ENCODE results near the gene HIP1R.

Gene HIP1R

GRCh38 chr12:122850695-122851350 lies 15.6 kb downstream of the HIP1R start:
- H3K4me3 ChIP-seq (ENCODE audit: control insufficient read depth, low read depth, low read length), result no peak overlapping the region
- no peak for DNase-seq (ENCODE audit: low read depth)
- no peak for TF ChIP-seq CTCF (IDR thresholded peaks at IDR 0.05; ENCODE audit: control insufficient read depth, insufficient read depth, low read depth, low read length, missing control alignments)

GRCh38 chr12:122851820-122852219 lies 16.6 kb downstream of the HIP1R start:
- H3K4me3 ChIP-seq (ENCODE audit: control insufficient read depth, low read depth, low read length), result no peak overlapping the region
- peak; percentile 35 for DNase-seq (ENCODE audit: low read depth)
- TF ChIP-seq CTCF (IDR thresholded peaks at IDR 0.05; ENCODE audit: control insufficient read depth, insufficient read depth, low read depth, low read length, missing control alignments), result no peak

- TF ChIP-seq CTCF (IDR thresholded peaks at IDR 0.05; ENCODE audit: control insufficient read depth, insufficient read depth, low read depth, low read length, missing control alignments), result no peak
- H3K4me3 ChIP-seq (ENCODE audit: control insufficient read depth, low read depth, low read length), result no peak overlapping the region
- no peak for DNase-seq (ENCODE audit: low read depth)
Measured at GRCh38 chr12:122852336-122853275, 17.3 kb downstream of the HIP1R start.

GRCh38 chr12:122853582-122854245 lies 18.5 kb downstream of the HIP1R start:
- DNase-seq (ENCODE audit: low read depth), result no peak
- no peak for TF ChIP-seq CTCF (IDR thresholded peaks at IDR 0.05; ENCODE audit: control insufficient read depth, insufficient read depth, low read depth, low read length, missing control alignments)
- no peak overlapping the region for H3K4me3 ChIP-seq (ENCODE audit: control insufficient read depth, low read depth, low read length)

- no peak for TF ChIP-seq CTCF (IDR thresholded peaks at IDR 0.05; ENCODE audit: control insufficient read depth, insufficient read depth, low read depth, low read length, missing control alignments)
- no peak overlapping the region for H3K4me3 ChIP-seq (ENCODE audit: control insufficient read depth, low read depth, low read length)
- DNase-seq (ENCODE audit: low read depth), result no peak
Measured at GRCh38 chr12:122854554-122854953, 19.3 kb downstream of the HIP1R start.

GRCh38 chr12:122855071-122855829 lies 20.0 kb downstream of the HIP1R start:
- TF ChIP-seq CTCF (IDR thresholded peaks at IDR 0.05; ENCODE audit: control insufficient read depth, insufficient read depth, low read depth, low read length, missing control alignments), result no peak
- DNase-seq (ENCODE audit: low read depth), result no peak
- H3K4me3 ChIP-seq (ENCODE audit: control insufficient read depth, low read depth, low read length), result no peak overlapping the region

Data from AG09309 (cell line).